ENCODE data around the gene ICAM2. TPM values are rescaled to one million over a fixed set of nuclear protein-coding genes. Genes with fewer than 3 reads are reported as not detected.

Gene ICAM2
- total RNA-seq, 1 donor from 2014 or later, result not detected

DNA sequence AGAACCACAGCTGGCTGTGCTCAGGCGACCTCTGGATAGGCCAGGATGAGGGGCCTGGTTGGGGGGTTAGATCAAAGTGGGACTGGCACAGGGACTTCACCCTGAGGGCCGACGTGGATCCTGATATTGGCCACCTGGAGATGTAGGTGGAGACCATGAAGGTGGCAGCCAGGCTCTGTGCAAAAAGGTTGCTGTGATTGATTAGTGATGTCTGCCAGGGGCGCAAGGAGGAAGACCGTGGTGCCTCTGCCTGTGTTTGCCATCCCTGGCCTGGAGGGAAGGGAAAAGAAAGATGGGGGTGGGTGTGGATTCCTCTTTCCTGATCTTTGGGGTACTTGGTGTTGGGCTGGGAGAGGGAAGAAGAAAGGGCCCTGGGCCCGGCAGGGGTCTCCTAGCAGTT is 47.2 kb downstream of the ICAM2 start:
- no peak overlapping the region for H3K4me3 Mint-ChIP-seq
- no peaks in the 10 kb centered on the region for H3K9me3 Mint-ChIP-seq
- H3K27ac Mint-ChIP-seq, result no peak overlapping the region
- H3K27me3 Mint-ChIP-seq, result peaks cover 8% of the 10 kb centered on the region
- H3K4me1 Mint-ChIP-seq (ENCODE audit: unreplicated experiment), result peaks cover 9% of the 10 kb centered on the region
- H3K36me3 Mint-ChIP-seq, result no peaks in the 10 kb centered on the region
- TF ChIP-seq, protein P1, sequence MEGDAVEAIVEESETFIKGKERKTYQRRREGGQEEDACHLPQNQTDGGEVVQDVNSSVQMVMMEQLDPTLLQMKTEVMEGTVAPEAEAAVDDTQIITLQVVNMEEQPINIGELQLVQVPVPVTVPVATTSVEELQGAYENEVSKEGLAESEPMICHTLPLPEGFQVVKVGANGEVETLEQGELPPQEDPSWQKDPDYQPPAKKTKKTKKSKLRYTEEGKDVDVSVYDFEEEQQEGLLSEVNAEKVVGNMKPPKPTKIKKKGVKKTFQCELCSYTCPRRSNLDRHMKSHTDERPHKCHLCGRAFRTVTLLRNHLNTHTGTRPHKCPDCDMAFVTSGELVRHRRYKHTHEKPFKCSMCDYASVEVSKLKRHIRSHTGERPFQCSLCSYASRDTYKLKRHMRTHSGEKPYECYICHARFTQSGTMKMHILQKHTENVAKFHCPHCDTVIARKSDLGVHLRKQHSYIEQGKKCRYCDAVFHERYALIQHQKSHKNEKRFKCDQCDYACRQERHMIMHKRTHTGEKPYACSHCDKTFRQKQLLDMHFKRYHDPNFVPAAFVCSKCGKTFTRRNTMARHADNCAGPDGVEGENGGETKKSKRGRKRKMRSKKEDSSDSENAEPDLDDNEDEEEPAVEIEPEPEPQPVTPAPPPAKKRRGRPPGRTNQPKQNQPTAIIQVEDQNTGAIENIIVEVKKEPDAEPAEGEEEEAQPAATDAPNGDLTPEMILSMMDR (conservative IDR thresholded peaks at IDR 0.05), result no peak
- DNase-seq (ENCODE audit: extremely low spot score, unreplicated experiment), result no peak

DNA sequence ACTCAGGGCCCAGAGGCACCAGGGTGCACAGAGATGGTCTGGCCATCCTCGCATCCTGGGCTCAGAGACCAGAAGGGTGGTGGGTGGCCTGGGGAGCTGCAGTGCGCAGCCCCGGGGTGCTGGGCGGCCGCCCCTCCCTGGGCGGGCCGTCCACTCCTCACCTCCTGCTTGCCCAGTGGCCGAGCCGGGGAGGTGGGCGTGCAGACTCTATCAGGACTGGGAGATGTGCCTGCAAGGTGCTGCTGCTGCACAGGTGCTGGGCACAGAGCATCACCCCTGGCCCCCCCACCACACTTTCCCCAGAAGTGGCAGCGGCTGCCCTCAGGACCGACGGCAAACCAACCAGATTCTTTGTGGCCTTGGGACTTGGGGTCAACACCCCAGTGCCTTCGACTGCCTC is 47.6 kb downstream of the ICAM2 start, which contains the start of gene SCN4A:
Gene SCN4A, minus strand, starts transcription at position 123 of the 400 bp plus-strand sequence. Its CDS starts 77 bp downstream, at position 46.
- no peak for DNase-seq (ENCODE audit: extremely low spot score, unreplicated experiment)
- Mint-ChIP-seq H3K9me3 (no peaks in the 10 kb centered on the region), H3K4me3 (no peak within 1 kb of the TSS), H3K27me3 (peaks cover 8% of the 10 kb centered on the region), H3K36me3 (no peaks in the 10 kb centered on the region), H3K4me1 (ENCODE audit: unreplicated experiment) (peaks cover 9% of the 10 kb centered on the region), H3K27ac (no peak within 1 kb of the TSS)
- TF ChIP-seq, protein P1 (conservative IDR thresholded peaks at IDR 0.05), result no peak

DNA sequence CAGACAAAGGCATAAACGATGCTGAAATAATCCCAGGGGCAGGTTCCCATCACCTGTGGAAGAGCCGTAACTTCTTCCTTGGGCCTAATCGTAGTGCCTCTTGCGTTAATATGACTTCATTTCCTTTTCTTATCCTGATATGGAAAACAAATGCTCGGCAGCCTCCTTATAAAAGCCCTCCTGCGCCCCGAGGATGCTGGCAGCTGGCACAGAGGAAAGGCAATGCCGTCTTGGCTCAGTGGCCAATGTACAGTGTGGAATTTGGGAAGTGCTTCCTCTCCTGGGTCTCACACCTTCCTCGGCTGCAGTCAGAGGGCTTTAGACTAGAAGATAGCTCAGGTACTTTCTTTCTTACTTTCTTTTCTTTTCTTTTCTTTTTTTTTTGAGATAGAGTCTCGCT is 51.2 kb downstream of the ICAM2 start:
- H3K27me3 Mint-ChIP-seq, result peaks cover 17% of the 10 kb centered on the region
- no peaks in the 10 kb centered on the region for H3K9me3 Mint-ChIP-seq
- DNase-seq (ENCODE audit: extremely low spot score, unreplicated experiment), result no peak
- peaks cover 1% of the 10 kb centered on the region for H3K4me1 Mint-ChIP-seq (ENCODE audit: unreplicated experiment)
- no peak overlapping the region for H3K4me3 Mint-ChIP-seq
- H3K36me3 Mint-ChIP-seq, result no peaks in the 10 kb centered on the region
- TF ChIP-seq, protein P1 (conservative IDR thresholded peaks at IDR 0.05), result no peak
- no peak overlapping the region for H3K27ac Mint-ChIP-seq

DNA sequence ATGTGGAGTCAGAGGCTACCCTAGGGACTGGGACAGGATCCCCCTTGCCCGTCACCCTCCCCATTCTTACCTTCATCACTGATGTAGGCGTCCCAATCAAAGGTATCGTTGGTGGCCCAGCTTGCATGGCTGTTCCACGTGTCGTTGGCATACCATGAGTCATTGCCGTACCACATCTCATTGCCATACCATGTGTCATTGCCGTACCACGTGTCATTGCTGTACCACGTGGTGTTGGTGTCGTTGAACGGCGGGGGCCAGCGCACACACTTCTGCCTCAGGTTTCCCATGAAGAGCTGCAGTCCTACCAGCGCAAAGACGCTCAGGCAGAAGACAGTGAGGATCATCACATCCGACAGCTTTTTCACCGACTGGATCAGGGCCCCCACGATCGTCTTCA is 52.5 kb downstream of the ICAM2 start:
- Mint-ChIP-seq H3K27me3 (peaks cover 17% of the 10 kb centered on the region), H3K4me1 (ENCODE audit: unreplicated experiment) (no peaks in the 10 kb centered on the region), H3K27ac (no peak overlapping the region), H3K4me3 (no peak overlapping the region), H3K36me3 (no peaks in the 10 kb centered on the region), H3K9me3 (no peaks in the 10 kb centered on the region)
- DNase-seq (ENCODE audit: extremely low spot score, unreplicated experiment), result no peak
- TF ChIP-seq, protein P1 (conservative IDR thresholded peaks at IDR 0.05), result no peak

DNA sequence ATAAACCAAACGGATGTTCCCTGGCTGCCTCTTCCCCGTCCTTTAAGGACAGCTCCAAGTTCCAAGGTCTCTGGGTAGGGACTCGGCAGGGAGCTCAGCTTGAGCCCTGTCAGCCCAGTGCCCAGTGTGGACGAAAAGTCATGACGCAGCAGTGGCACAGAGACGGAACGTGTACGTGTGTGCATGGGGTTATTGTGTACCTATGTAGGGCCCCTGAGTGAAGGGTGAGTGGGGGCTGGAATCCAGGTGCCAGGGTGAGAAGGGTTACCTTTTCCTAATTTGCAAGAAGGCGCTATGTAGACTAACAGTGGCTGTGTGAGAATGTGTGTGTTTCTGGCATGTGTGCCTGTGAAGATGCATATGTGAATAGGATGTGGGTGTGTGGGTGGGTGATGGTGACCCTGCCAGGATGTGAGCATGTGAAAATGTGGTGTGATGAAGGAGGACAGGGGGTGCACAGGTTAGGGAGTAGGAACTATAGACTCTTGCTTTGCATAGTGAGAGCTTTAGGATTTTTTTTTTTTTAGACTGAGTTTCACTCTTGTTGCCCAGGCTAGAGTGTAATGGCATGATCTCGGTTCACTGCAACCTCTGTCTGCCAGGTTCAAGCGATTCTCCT is 53.7 kb downstream of the ICAM2 start:
- Mint-ChIP-seq H3K4me1 (ENCODE audit: unreplicated experiment) (no peaks in the 10 kb centered on the region), H3K27ac (no peak overlapping the region), H3K36me3 (no peaks in the 10 kb centered on the region), H3K9me3 (no peaks in the 10 kb centered on the region), H3K4me3 (no peak overlapping the region), H3K27me3 (peaks cover 19% of the 10 kb centered on the region)
- TF ChIP-seq, protein P1 (conservative IDR thresholded peaks at IDR 0.05), result no peak
- DNase-seq (ENCODE audit: extremely low spot score, unreplicated experiment), result no peak
